ENCODE results near the gene DGLUCY. TPM values are rescaled to one million over a fixed set of nuclear protein-coding genes. Genes with fewer than 3 reads are reported as not detected.

Gene DGLUCY
- polyA plus RNA-seq, 1 experiment = 22.1 TPM

GRCh38 chr14:91218014-91218413 is 104.1 kb downstream of the DGLUCY start:
- POLR2A ChIA-PET = no interaction called here
- no peak overlapping the region for H3K27ac ChIP-seq (ENCODE audit: low read depth, low read length)
- H3K9me3 ChIP-seq (ENCODE audit: control insufficient read depth, insufficient read depth, low read length) = no peaks in the 10 kb centered on the region; the same call in 1 of the 2 replicates
- CTCF ChIA-PET = interaction anchor here (0.7 kb wide), 1 partner anchor 69 kb away, joined by 4 read pairs; no protein-coding TSS in a partner anchor
- no peak for TF ChIP-seq CTCF (IDR thresholded peaks at IDR 0.05; ENCODE audit: low read depth, low read length)
- no peak overlapping the region for H3K4me3 ChIP-seq (ENCODE audit: low read depth, low read length)
- DNase-seq (ENCODE audit: low read depth, low spot score) = no peak
- no peaks in the 10 kb centered on the region for H3K27me3 ChIP-seq (ENCODE audit: control insufficient read depth, insufficient read depth, low read length)

GRCh38 chr14:91219517-91220389 is 105.9 kb downstream of the DGLUCY start:
- Histone ChIP-seq H3K27me3 (ENCODE audit: control insufficient read depth, insufficient read depth, low read length) (no peaks in the 10 kb centered on the region), H3K27ac (ENCODE audit: low read depth, low read length) (no peak overlapping the region), H3K9me3 (ENCODE audit: control insufficient read depth, insufficient read depth, low read length) (peaks cover 3% of the 10 kb centered on the region; the same call in 1 of the 2 replicates), H3K4me3 (ENCODE audit: low read depth, low read length) (no peak overlapping the region)
- no peak for TF ChIP-seq CTCF (IDR thresholded peaks at IDR 0.05; ENCODE audit: low read depth, low read length)
- no peak for DNase-seq (ENCODE audit: low read depth, low spot score)
- CTCF ChIA-PET = interaction anchor here (0.5 kb wide), 1 partner anchor 46 kb away, joined by 4 read pairs; no protein-coding TSS in a partner anchor
- POLR2A ChIA-PET = interaction anchor here (0.6 kb wide), 1 partner anchor 11 kb away, joined by 6 read pairs; no protein-coding TSS in a partner anchor

GRCh38 chr14:91220581-91221000 is 106.7 kb downstream of the DGLUCY start:
- no peak for DNase-seq (ENCODE audit: low read depth, low spot score)
- Histone ChIP-seq H3K27me3 (ENCODE audit: control insufficient read depth, insufficient read depth, low read length) (no peaks in the 10 kb centered on the region), H3K9me3 (ENCODE audit: control insufficient read depth, insufficient read depth, low read length) (peaks cover 4% of the 10 kb centered on the region; the same call in 1 of the 2 replicates), H3K4me3 (ENCODE audit: low read depth, low read length) (no peak overlapping the region), H3K27ac (ENCODE audit: low read depth, low read length) (no peak overlapping the region)
- TF ChIP-seq CTCF (IDR thresholded peaks at IDR 0.05; ENCODE audit: low read depth, low read length) = no peak
- CTCF ChIA-PET = no interaction called here
- POLR2A ChIA-PET = no interaction called here

- DNase-seq (ENCODE audit: low read depth, low spot score) = no peak
- no peaks in the 10 kb centered on the region for H3K27me3 ChIP-seq (ENCODE audit: control insufficient read depth, insufficient read depth, low read length)
- no peak overlapping the region for H3K27ac ChIP-seq (ENCODE audit: low read depth, low read length)
- ChIA-PET CTCF (no interaction called here), POLR2A (interaction anchor here (0.6 kb wide), 1 partner anchor 22 kb away, joined by 4 read pairs; no protein-coding TSS in a partner anchor)
- peaks cover 4% of the 10 kb centered on the region; the same call in 1 of the 2 replicates for H3K9me3 ChIP-seq (ENCODE audit: control insufficient read depth, insufficient read depth, low read length)
- no peak overlapping the region for H3K4me3 ChIP-seq (ENCODE audit: low read depth, low read length)
- TF ChIP-seq CTCF (IDR thresholded peaks at IDR 0.05; ENCODE audit: low read depth, low read length) = no peak
These were observed 107.4 kb downstream of the DGLUCY start for GRCh38 chr14:91221270-91221669.
